Activated naive CD4-positive, alpha-beta T cell treated with anti-CD3 and anti-CD28 coated beads, Interleukin-2, amount 50 U/mL, for 16 hours (primary cell): Measurements from ENCODE around the gene NRP1.
"Not testable (repeated sequence)": the region's sequence is repeated elsewhere in the genome, so short reads cannot be mapped to it uniquely, and the experiment has no call there.

Experiments
- DNase-seq: peaks from one replicate; pipeline ENCODE4 v3.0.0-alpha.2; 2020

NRP1 gene

DNA sequence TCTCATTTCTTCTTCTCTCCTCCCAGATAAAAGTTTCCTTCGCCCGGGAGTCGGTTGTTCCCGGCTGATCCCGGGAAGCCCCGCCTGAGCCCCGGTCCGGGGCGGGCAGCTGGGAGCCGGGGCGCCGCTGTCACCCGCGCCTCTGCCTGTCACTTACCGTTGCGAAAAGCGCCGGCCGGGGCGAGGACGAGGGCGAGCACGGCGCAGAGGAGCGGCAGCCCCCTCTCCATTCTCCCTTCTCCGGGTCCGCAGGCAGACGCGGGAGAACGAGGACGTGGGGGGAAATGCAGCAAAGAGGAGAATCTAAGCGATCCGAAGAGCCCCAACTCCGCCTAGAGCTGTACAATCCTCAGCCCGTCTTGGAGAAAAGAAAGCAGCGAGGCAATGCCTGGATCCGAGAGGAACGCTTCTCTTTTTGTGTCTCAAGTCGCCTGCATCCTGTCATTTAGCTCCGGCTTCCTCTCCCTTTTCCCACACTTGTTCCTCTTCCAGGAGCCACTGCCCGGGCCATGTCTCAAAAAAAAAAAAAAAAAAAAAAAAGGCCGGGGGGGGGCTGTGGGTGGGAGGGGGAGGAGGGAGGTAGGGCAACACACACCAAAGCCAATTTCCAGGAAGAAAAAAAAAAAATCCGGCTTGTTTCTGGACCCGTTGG lies at the start of gene NRP1:
Gene NRP1, minus strand, starts transcription at position 515 of the 652 bp plus-strand sequence. Its CDS starts 285 bp downstream, at position 230.
- peak; percentile 22 for DNase-seq

DNA sequence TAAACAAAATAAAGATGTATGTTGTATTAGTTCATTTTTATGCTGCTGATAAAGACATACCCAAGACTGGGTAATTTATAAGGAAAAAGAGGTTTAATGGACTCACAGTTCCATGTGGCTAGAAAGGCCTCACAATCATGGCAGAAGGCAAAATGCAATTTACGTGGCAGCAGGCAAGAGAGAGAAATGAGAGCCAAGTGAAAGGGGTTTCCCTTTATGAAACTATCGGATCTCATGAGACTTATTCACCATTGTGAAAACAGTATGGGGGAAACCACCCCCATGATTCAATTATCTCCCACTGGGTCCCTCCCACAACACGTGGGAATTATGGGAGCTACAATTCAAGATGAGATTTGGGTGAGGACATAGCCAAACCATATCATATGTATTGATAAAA lies 49.7 kb upstream of the NRP1 start:
- DNase-seq, result not testable (repeated sequence)

DNA sequence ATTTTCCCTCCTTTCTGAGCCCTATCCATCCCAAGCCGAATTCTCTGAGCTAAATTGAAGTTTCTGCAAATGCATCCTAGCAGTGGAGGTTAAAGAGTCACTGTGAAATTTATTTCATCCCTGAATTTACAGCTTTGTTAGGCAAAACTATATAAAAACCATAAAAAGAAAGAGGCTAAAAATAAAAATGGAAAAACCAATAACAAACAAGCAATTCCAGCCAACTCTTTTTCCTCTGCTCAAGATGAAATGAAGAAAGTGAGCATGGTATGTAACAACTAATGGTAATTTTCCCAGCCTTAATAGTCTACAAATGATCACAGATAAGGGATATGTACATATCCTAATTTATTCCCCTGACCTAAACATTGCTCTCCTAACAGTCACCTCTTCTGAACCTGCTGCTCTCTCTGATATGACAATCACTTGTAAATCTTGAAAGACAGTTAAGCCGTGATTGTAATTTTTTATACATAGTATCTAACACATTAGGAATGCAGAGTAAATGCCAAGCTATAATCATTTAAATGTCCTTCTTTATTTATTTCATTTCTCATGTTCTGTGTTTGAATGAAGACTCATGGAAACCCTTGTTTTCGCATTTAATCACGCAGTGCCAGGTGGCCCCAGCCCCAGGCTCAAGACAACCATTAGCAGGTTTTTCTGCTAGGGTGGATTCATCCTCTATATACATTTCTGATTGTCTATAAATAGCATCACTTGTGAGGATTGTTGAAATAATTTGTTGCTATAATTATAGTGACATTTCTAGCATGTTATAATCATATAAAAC lies 48.6 kb upstream of the NRP1 start:
- DNase-seq, result no peak

DNA sequence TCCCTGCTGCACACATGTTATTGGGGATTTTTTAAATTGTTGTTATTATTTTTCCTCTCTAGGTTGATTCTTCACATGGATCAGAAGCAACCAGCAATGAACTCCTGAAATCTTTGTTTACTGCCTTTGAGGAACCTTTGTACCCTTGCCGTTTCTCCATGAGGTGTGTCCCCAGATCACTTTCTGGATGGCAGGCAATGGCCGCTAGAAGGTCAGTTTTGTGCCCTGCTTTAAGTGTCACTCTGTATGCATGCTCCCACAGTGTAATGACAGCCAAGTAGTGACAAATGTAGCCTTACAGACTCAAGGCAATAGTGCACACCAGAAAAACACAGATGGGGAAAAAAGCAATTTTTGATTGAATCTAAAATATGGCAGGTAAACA lies 47.7 kb upstream of the NRP1 start:
- no peak for DNase-seq

DNA sequence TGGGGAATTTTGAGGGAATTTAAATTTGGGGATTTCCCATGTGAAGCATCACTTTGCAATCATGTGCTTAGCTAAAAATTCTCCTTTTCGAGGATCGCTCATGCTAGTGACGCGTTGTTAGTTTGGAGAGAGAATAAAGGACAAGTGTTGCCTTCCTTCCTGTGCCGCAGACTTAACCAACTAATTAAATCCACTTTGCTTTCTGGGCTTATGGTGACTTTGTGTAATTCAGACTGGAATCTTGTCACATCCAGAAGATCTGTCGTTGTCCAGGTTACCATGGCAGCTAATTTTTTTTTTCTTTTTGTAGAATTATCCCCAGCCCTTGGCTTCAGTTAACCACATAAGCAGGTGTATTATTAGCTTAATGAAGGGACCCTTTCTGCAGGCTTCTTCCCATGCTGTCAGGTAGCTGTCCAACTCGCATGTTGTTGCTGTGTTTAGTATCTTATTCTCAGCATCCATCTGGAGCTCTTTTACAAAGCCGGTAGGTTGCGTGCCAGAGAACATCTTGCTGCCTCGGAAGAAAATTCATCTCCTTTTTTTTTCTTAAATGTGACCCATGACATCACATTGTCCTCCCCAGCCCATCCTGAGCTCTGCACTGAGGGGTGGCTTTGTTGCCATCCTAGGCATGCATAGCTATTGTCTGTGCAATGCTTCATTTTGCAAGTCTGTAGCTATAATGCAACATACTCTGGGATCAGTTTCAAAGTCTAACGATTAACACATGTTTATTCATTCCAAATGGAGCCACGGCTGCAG lies 47.2 kb upstream of the NRP1 start:
- no peak for DNase-seq

DNA sequence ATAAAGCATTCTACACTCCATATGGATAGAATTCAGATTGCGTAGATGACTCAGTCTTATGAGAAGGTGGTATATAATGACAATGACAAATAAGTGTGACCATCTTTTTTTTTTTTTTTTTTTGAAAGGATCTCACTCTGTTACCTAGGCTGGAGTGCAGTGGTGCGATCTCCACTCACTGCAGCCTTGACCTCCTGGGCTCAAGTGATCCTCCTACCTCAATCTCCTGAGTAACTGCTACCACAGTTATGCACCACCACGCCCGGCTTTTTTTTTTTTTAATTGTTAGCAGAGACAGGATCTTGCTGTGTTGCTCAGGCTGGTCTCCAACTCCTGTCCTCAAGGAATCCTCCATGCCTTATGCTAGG lies 43.2 kb upstream of the NRP1 start:
- no peak for DNase-seq

DNA sequence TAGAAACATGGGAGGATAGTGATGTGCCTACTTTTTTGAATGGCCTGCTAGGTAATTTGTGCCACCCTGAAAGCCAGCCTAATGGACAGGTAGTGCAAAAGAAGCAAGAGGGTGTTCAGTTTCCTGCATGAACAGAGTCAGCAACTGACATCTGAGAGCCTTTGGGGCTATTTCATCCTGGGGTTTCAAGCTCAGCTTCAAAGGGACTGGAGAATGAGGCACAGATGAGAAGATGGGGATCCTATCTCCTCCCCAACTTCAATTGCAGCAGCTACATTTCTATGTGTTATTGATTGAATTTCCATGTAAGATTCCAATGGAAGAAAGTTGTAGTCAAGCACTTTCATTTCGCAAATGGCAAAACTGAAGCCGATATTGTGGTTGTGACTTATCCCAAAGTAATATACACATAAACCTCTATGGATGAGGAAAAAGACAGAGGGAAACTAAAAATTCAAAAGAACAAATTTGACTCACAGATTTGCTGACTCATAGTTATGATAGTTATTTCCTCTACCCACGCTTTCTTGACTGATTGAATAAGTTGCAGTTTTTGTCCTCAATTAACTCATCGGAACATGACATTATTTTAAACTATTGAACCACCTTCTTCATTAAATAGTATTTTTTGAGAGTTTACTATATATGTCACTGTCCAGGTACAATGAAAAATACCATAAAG lies 42.6 kb upstream of the NRP1 start:
- DNase-seq, result no peak

DNA sequence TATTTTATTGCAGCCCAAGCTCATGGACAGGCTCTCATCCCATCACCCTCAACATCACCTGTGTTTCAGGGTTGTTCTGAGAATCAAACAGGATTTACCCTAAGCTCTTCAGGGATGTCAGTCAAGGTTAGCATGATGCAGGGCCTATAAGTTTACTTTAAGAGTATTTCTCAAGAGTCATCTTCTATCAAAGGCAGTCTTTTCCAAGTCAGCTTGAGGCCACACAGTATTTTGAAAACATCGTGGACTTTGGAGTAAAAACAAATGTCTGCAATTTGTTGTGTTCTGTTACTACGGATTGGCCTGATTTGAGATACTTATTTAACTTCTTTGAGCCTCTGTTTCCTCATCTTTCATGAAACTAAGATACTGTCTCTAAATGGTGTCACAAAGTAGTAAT lies 42.0 kb upstream of the NRP1 start:
- DNase-seq, result no peak

DNA sequence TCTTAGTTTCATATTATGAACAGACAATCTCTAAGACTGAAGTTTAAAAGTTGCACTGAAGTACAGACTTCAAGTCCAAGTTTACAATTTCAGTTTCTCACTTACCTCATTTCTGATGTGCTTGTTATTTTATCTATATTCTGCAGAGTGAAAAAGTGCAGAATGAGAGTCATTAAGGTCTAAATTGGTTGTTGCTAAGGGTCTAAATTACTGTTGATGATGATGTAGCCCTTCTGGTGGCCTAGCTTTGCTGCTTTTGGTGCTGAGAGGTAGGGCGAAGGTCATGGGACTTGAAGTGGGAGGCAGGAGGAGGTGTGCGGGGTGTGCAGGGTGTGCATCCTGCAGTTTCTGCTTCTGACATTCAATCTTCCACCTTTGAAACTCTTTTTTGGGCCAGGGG lies 38.8 kb upstream of the NRP1 start:
- no peak for DNase-seq

DNA sequence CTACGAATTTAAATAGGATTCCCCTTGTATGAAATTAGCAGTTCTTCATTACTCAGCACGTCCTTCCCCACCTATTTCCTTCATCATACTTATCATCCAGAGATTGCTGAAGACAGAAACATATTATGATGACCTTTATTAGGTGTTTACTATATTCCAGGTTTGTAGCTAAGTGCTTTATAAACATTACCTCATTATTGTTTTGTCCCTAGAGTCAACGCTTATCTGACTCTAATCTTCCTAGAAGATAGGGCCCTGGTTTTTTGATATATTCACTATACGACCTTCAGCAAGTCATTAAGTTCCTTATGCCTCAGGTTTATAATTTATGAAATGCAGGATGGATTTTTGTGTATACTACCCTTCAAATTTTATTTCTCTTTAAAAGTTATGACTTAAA lies 36.8 kb upstream of the NRP1 start:
- DNase-seq, result no peak

DNA sequence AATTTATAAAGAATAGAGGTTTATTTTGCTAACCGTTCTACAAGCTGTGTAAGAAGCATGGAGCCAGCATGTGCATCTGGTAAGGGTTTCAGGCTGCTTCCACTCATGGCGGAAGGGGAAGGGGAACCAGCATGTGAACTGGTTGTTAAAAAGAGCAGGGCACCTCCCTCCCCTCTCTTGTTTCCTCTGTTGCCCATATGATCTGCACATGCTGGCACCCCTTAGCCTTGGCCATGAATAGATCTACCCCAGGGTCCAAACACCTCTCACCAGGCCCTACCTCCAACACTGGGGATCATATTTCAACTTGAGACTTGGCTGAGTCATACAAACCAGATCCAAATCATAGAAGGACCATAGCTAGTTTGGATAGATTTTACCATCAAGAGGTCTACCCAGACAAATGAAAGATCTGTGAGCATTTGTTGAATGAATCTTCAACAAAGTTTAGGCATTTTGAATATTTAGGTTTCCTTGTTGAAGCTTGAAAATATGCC lies 36.0 kb upstream of the NRP1 start:
- no peak for DNase-seq

DNA sequence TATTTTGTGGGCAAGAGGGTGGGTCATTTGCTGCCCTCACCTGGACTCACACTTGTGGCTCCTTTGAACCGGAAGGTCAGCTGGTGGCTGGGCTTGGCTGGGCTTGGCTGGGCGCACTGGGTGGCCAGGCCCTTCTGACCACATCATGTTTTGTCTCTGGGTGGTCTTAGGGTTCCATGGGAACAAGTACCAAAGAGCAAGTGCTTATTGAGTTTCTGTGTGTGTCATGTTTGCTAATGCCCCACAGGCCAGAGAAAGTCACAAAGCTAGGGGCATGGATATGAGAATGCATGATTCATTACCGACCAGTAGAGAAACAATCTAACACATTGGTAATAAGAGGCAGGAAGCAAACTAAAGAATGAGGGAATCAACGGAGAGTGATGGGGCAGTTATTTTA lies 33.6 kb upstream of the NRP1 start:
- DNase-seq, result no peak

DNA sequence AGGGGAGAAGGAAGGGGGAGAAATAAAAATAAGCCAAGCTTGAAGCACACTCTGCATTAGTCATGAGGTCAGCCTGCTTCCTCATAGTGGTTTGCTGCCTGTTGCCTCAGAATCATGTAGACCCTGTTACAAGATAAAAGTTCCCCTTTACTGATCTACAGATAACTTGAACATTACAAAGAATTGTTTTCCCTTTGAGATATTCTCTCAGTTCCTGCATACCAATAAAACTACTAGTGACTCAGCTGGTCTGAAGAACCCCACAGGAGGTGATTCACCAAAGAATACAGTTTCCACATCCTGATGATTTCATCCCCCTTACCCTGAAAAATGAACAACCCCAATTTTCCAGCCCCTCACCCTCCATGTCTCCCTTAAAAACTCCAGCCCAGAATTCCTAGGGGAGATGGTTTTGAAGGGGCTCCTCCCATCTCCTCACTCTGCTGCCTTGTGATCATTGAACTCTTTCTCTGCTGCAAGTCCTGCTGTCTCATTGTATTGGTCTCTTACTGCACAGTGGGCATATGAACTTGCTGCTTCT lies 31.5 kb upstream of the NRP1 start:
- DNase-seq, result no peak

DNA sequence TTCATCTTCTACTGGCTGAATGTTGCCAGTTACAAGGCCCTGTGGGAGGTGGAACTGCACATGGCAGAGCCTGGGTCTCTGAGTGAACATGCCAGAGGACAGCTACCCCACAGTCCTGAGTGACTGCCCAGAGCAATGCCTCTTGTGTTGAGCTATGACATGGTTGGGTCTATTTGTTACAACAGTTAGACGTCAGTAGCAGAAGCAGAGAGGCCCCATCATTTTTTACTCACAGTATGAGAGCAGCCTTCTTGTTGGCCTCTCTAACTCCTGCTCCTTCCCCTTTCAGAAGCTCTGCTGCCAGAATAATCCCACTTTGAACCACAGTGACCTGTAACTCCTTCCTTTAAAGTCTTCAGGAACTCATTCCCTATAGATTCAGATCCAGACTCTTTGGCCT lies 30.8 kb upstream of the NRP1 start:
- DNase-seq, result no peak

DNA sequence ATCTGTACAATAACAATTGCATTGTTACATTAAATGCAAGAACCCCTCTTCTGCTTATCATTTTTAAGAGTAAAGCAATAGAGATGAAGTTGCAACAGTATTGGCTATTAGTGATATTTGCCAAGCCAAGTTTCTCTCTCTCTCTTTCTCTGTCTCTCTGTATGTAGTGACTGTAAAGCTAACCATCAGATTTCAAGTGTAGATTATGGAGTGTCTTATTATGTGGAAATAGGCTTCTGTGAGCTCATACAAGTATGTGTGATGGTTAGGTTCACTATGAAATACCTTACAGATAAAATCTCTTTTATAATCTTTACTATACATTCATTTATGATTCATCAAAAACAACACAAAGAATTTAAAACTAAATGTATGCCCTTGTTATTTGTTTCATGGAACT lies 28.6 kb upstream of the NRP1 start:
- DNase-seq, result no peak

DNA sequence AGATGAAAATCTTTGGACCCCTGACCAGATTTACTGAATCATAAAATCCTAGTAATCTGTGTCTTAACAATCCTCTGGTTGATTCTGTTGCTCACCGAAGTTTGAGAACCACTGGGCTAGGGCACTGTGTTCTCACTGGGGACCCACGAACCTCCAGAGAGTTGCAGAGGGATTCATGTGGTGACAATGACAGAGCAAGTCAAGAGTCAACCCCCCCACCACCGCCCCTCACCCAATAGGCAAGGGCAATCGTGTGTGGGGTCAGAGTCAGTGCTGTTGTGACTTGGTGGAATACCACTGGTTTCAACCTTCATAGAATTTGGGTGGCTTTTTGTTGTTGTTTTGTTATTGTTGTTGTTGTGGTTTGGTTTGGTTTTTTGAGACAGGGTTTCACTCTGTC lies 23.5 kb upstream of the NRP1 start:
- DNase-seq, result no peak

DNA sequence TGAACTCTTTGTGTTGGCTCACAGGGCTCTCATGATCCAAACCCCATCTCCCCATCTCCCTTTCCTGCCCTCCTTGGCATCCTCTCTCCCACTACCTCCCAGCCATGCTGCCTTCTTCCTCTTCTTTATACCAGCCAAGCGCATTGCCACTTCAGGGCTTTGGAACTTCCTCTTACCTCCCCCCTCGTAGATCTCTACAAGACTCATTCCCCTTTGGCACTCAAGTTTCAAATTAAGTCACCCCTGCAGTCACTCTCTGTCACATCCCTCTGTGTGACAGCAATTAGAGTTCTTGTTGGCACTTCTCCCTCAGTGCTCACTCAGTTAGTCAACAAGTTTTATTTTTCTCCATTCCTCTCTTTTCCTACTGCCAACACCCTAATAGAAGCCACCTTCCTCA lies 20.8 kb upstream of the NRP1 start:
- DNase-seq, result no peak

DNA sequence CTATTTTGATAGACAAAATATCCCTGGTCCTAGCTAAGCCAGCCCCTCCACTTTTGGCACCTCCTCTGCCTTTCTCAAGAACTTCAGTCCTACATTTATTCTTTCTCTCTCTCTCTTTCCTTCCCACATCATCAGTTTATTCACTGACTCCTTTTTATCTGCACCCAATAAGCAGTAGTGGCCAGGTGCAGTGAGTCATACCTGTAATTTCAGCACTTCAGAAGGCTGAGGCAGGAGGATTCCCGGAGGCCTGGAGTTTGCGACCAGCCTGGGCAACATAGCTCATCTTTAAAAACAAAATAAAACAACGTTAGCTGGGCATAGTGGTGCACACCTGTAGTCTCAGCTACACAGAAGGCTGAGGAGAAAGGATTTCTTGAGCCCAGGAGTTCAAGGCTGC lies 19.4 kb upstream of the NRP1 start:
- DNase-seq, result no peak

DNA sequence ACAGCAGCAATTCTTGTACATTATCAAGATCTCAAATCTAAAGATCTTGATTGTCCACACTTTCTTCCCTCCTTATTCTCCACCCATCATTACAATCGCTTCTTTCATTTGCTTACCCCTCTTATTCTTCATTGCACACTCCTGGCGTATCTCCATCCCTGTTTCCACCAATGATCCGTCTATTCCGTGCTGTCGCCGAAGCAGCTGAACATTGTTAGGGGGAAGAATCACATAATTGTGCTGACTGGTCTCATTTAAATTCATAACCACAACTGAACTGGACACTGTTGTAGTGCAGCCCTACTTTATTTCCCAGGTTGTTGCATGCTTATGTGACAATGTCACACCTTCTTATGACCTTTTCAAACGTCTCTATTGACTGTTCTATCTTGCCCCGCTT lies 18.9 kb upstream of the NRP1 start:
- DNase-seq, result no peak

DNA sequence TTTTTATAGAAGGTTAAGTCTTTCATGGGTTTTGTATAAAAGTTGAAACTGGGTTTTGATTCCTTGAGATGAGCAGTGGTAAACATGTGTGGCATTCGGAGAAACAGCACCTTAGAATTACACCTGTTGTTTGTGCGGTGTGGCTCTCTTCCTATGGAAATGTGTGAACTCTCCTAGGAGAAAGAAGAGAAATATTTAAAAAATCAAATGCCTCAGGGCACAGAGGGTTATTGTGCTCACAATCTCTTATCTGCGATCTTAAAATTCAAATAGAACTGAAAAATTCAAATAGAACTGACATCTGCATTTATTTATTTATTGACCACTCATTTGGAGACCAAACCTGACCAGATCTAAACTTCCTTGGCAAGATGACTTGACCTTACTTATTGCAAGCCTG lies 18.1 kb upstream of the NRP1 start:
- no peak for DNase-seq

DNA sequence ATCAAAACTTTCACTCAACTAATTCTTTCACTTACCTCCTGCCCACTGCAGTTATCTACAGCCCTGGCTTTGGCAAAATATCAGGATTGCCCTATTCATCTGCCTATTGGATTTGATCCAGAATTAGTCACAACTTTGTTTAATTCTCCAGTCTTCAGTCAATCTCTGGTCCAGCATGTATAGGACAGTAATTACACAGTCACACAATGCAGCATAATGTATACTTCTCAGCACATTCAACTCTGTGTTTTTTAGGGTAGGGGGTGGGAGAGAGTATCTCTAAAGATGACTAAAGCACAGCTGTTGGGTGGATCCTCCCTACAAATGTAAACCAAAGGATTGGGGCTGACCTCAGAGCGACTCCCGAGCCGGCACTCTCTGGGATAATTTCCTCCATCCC lies 17.7 kb upstream of the NRP1 start:
- no peak for DNase-seq

DNA sequence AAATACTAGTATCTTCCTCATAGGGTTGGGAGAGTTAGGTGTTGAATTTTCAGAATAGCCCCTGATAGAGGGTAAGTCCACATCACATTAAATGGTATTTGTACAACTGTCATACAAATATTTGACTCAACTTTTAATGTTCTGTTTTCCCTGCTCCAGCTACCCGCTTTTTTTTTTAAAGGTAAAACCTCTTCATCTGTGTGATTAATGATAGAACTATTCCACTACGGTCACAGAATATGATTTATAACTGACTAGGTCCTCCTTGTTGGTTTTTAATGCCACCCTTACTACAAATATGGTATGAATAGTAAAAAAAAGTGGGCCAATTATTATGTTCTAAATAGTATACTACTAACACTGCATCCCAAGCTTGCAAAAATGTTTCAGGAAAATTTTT lies 15.6 kb upstream of the NRP1 start:
- no peak for DNase-seq

DNA sequence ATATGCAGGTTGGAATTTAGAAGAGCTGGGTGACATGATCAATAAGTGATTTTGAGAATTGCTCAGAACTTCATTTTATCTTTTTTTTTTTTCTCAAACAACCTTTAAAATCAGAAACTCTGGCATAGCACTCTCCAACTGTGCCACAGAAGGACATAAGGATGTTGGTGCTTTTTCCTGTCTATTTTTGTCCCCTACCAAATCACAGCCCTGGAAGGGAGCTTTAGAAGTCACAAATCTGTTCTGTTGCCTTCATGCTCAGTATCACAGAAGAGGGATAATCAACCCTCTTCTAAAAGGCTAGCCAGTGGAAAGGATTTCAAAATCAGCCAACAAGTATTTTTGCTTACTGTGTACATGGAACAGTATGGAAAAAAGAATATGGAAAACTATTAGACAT lies 14.8 kb upstream of the NRP1 start:
- no peak for DNase-seq
